CD4-positive, alpha-beta T cell (primary cell): ENCODE measurements around the gene SEC22C. TPM values are rescaled to one million over a fixed set of nuclear protein-coding genes. Genes with fewer than 3 reads are reported as not detected.
A peak's percentile ranks its signal among the peaks of the same experiment; 100 is the strongest.

Experiments
- ATAC-seq: fragments of 200-7000 bp; cut with Tn5 transposase; one replicate; pipeline ENCODE4 v1.10.0; 2022; ENCODE audit warnings: mild to moderate bottlenecking; ENCODE audit not compliant: poor library complexity
- CTCF ChIA-PET: fragments of 350-600 bp; sonication (Branson Sonifier 250); formaldehyde crosslinking; loops from one replicate; lab custom pipeline; 2021; ENCODE audit warnings: antibody characterized with exemption, inconsistent platforms; lab: Charles Lee
- POLR2A ChIA-PET: fragments of 350-600 bp; sonication (Branson Sonifier 250); formaldehyde crosslinking; loops from one replicate; lab custom pipeline; 2021; ENCODE audit warnings: antibody characterized with exemption, inconsistent platforms; lab: Charles Lee
- DNase-seq, 14 experiments: peaks; one replicate each; pipeline ENCODE4 v3.0.0-alpha.2; 2013 to 2020; ENCODE audit warnings: mixed read lengths in 2 of 14
- H3K27ac ChIP-seq, 2 donors: one replicate each; pipeline versions ENCODE4 v1.5.1 to v1.7.0; 2013; ENCODE audit warnings: low read length in 2 of 2, low read depth in 1 of 2, mild to moderate bottlenecking in 1 of 2
- H3K27me3 ChIP-seq, 2 experiments: 1 replicate in 1 of 2; 2 replicates in 1 of 2; pipeline versions ENCODE4 v1.6.1 to v1.7.0; 2013; ENCODE audit warnings: low read length in 2 of 2, control low read depth in 1 of 2, mild to moderate bottlenecking in 1 of 2, moderate library complexity in 1 of 2; ENCODE audit not compliant: insufficient read depth in 2 of 2, control insufficient read depth in 1 of 2
- H3K36me3 ChIP-seq: one replicate; pipeline ENCODE4 v1.6.1; 2013; ENCODE audit warnings: low read length, control low read depth; ENCODE audit not compliant: insufficient read depth
- H3K4me1 ChIP-seq: one replicate; pipeline ENCODE4 v1.6.1; 2013; ENCODE audit warnings: low read length, control low read depth; ENCODE audit not compliant: insufficient read depth
- H3K4me3 ChIP-seq: one replicate; pipeline ENCODE4 v1.5.1; 2013; ENCODE audit warnings: mild to moderate bottlenecking, low read length, moderate library complexity
- H3K9me3 ChIP-seq, 2 experiments: 1 replicate in 1 of 2; 2 replicates in 1 of 2; pipeline versions ENCODE4 v1.6.1 to v1.7.0; 2013; ENCODE audit warnings: low read length in 2 of 2, mild to moderate bottlenecking in 2 of 2, control low read depth in 1 of 2, moderate library complexity in 1 of 2; ENCODE audit not compliant: control insufficient read depth in 1 of 2, insufficient read depth in 1 of 2
- H3K27ac Mint-ChIP-seq: one replicate; pipeline ENCODE4 v1.8.0; 2020; ENCODE audit warnings: mixed read lengths
- H3K27me3 Mint-ChIP-seq: one replicate; pipeline ENCODE4 v1.8.0; 2021; ENCODE audit warnings: mixed read lengths
- H3K36me3 Mint-ChIP-seq: one replicate; pipeline ENCODE4 v1.8.0; 2021; ENCODE audit warnings: low read depth, mixed read lengths
- H3K4me1 Mint-ChIP-seq: one replicate; pipeline ENCODE4 v1.8.0; 2021; ENCODE audit warnings: low read depth, mixed read lengths
- H3K4me3 Mint-ChIP-seq: one replicate; pipeline ENCODE4 v1.8.0; 2020; ENCODE audit warnings: mild to moderate bottlenecking, mixed read lengths
- H3K9me3 Mint-ChIP-seq: one replicate; pipeline ENCODE4 v1.8.0; 2020; ENCODE audit warnings: mixed read lengths
- CTCF ChIP-seq: fragments of 200-600 bp; IDR thresholded peaks from one replicate; pipeline ENCODE4 v1.8.0; 2022; ENCODE audit warnings: antibody characterized with exemption, mild to moderate bottlenecking
- intact Hi-C, 2 experiments: fragments of 100-400 bp; cut with DNase I in 1 of 2; cut with micrococcal nuclease in 1 of 2; formaldehyde crosslinking; loops; one replicate each; pipeline versions ENCODE4 v1.15.1 to v1.9.0; 2023 to 2025; cut with DNase I, micrococcal nuclease
- total RNA-seq, 174 experiments: library from RNA in 2 of 174; stranded (reverse) in 2 of 174; gene quantifications; one replicate each; pipeline ENCODE4 v1.2.3 and lab custom pipeline; 2021 to 2026

Gene SEC22C
- total RNA-seq, 2 experiments from 2014 or later: 73.6 to 75.4 TPM

- POLR2A ChIA-PET: interaction anchor here (0.9 to 1.3 kb wide), 5 partner anchors 9 to 36 kb away, joined by 3 read pairs; partner anchors contain the start of gene VIPR1
- Histone ChIP-seq H3K4me3 (no peak overlapping the region), H3K36me3 (peaks cover 31% of the 10 kb centered on the region), H3K9me3 (no peaks in the 10 kb centered on the region), H3K27me3 (no peaks in the 10 kb centered on the region), H3K4me1 (peaks cover 43% of the 10 kb centered on the region), H3K27ac (peak overlapping the region; percentile 22 to 39)
- H3K9me3 Mint-ChIP-seq: no peaks in the 10 kb centered on the region
- TF ChIP-seq CTCF: no peak
- no peak for DNase-seq
- CTCF ChIA-PET: interaction anchor here (0.5 to 1.0 kb wide), 2 partner anchors 10 to 17 kb away, joined by 3 to 4 read pairs; partner anchors contain the start of gene VIPR1
- H3K4me3 Mint-ChIP-seq: peak overlapping the region; percentile 54
- peaks cover 78% of the 10 kb centered on the region for H3K36me3 Mint-ChIP-seq
- H3K27ac Mint-ChIP-seq: peak overlapping the region; percentile 81
- ATAC-seq: peak; percentile 24
- H3K27me3 Mint-ChIP-seq: no peaks in the 10 kb centered on the region
- intact Hi-C loops: loop anchor here in 1 of 2 experiments (2.0 kb wide), 1 partner anchor 17 kb away; no protein-coding TSS in a partner anchor
- peaks cover 43% of the 10 kb centered on the region for H3K4me1 Mint-ChIP-seq
Measured at GRCh38 chr3:42519568-42519962, 62.2 kb downstream of the SEC22C start.

- H3K9me3 ChIP-seq: no peaks in the 10 kb centered on the region
- ATAC-seq (peak; percentile 67), DNase-seq (peak in 12 of 14 experiments; percentile 14 to 75 (median 37))
- Mint-ChIP-seq H3K36me3 (peaks cover 79% of the 10 kb centered on the region), H3K9me3 (no peaks in the 10 kb centered on the region), H3K4me1 (peaks cover 41% of the 10 kb centered on the region), H3K4me3 (no peak overlapping the region), H3K27ac (peak overlapping the region; percentile 81), H3K27me3 (no peaks in the 10 kb centered on the region)
- intact Hi-C loops: loop anchor here in 1 of 2 experiments (2.0 kb wide), 1 partner anchor 18 kb away; no protein-coding TSS in a partner anchor
- H3K36me3 ChIP-seq: peaks cover 36% of the 10 kb centered on the region
- peaks cover 38% of the 10 kb centered on the region for H3K4me1 ChIP-seq
- no peaks in the 10 kb centered on the region for H3K27me3 ChIP-seq
- TF ChIP-seq CTCF: peak; percentile 37
- H3K27ac ChIP-seq: peak overlapping the region; percentile 22 to 39
- ChIA-PET CTCF (interaction anchor here (0.5 to 1.3 kb wide), 3 partner anchors 8 to 17 kb away, joined by 3 to 4 read pairs (median 4); partner anchors contain the start of gene VIPR1), POLR2A (interaction anchor here (0.9 to 1.3 kb wide), 3 partner anchors 10 to 37 kb away, joined by 3 read pairs; partner anchors contain the start of gene VIPR1)
- H3K4me3 ChIP-seq: peak overlapping the region; percentile 15
Measured at GRCh38 chr3:42518800-42519567, 62.8 kb downstream of the SEC22C start.

DNA sequence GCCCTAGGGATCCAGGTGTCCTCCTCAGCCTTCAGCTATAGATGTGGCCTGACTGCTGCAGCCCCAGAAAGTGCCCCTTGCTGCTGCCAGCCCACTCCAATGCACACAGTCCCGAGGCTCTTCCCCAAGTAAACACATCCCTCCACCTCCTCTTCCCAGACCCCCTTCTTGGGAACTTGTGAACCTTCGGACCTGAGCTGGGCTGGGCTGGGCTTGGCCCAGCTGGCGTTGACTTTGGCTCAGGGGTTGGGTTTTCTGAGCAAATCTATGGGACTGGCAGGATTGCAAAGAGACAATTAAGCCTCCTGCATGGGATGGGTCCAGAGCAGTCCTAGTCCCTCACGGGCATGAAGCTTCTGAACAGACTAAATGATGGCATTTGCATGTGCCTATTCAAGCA is 64.7 kb downstream of the SEC22C start:
- Mint-ChIP-seq H3K36me3 (peaks cover 84% of the 10 kb centered on the region), H3K4me1 (peaks cover 46% of the 10 kb centered on the region)

More for the DNA sequence above, 64.7 kb downstream of the SEC22C start:
- DNase-seq (no peak), ATAC-seq (no peak)
- H3K27ac ChIP-seq: no peak overlapping the region
- H3K9me3 ChIP-seq: no peaks in the 10 kb centered on the region
- H3K4me1 ChIP-seq: peaks cover 38% of the 10 kb centered on the region
- peaks cover 31% of the 10 kb centered on the region for H3K36me3 ChIP-seq
- H3K4me3 Mint-ChIP-seq: no peak overlapping the region
- no peak for TF ChIP-seq CTCF
- H3K27me3 ChIP-seq: no peaks in the 10 kb centered on the region
- H3K27ac Mint-ChIP-seq: peak overlapping the region; percentile 58
- ChIA-PET CTCF (no interaction called here), POLR2A (interaction anchor here (1.6 kb wide), 1 partner anchor 19 kb away, joined by 4 read pairs; no protein-coding TSS in a partner anchor)
- no peak overlapping the region for H3K4me3 ChIP-seq
- no peaks in the 10 kb centered on the region for H3K9me3 Mint-ChIP-seq
- no peaks in the 10 kb centered on the region for H3K27me3 Mint-ChIP-seq
- intact Hi-C loops: no loop called here
